Activated T-helper 2 cell treated with anti-CD3 and anti-CD28 coated beads, Interferon-gamma antibody, Interleukin-2, Interleukin-4, amounts not matched to agents 10 μg/mL and 5 μg/mL and 100 μg/mL, durations not matched to agents 14 hours and 24 hours and 36 hours (primary cell): Measurements from ENCODE around the gene UNC93A. TPM values are rescaled to one million over a fixed set of nuclear protein-coding genes. Genes with fewer than 3 reads are reported as not detected.

Experiments used
- DNase-seq: peaks from one replicate; pipeline ENCODE4 v3.0.0; 2021; ENCODE audit warnings: low spot score
- H3K27ac Mint-ChIP-seq: one replicate; pipeline ENCODE4 v1.8.0; 2021; ENCODE audit warnings: mixed read lengths
- H3K27me3 Mint-ChIP-seq: one replicate; pipeline ENCODE4 v1.8.0; 2021; ENCODE audit warnings: low read depth, mixed read lengths
- H3K36me3 Mint-ChIP-seq: one replicate; pipeline ENCODE4 v1.8.0; 2021; ENCODE audit warnings: low read depth, mixed read lengths
- H3K4me1 Mint-ChIP-seq: one replicate; pipeline ENCODE4 v1.8.0; 2021; ENCODE audit warnings: low read depth, mixed read lengths
- H3K4me3 Mint-ChIP-seq: one replicate; pipeline ENCODE4 v1.8.0; 2021; ENCODE audit warnings: low read depth, mild to moderate bottlenecking, moderate library complexity, mixed read lengths
- H3K9me3 Mint-ChIP-seq: one replicate; pipeline ENCODE4 v1.8.0; 2021; ENCODE audit warnings: mixed read lengths
- intact Hi-C: fragments of 100-400 bp; cut with micrococcal nuclease; formaldehyde crosslinking; loops from one replicate; pipeline ENCODE4 v1.15.1; 2023
- total RNA-seq: library from RNA; stranded (reverse); gene quantifications from 2 replicates; pipeline ENCODE4 v1.2.3, GENCODE V29; 2022

Gene UNC93A
- total RNA-seq, 1 donor from 2014 or later, result not detected

GRCh38 chr6:167336844-167337630 is 45.9 kb downstream of the UNC93A start:
- no peaks in the 10 kb centered on the region for H3K36me3 Mint-ChIP-seq
- H3K27ac Mint-ChIP-seq, result no peak overlapping the region
- no peak overlapping the region for H3K4me3 Mint-ChIP-seq
- no peaks in the 10 kb centered on the region for H3K4me1 Mint-ChIP-seq
- H3K27me3 Mint-ChIP-seq, result peaks cover 3% of the 10 kb centered on the region
- DNase-seq, result no peak
- H3K9me3 Mint-ChIP-seq, result no peaks in the 10 kb centered on the region
- intact Hi-C loops, result no loop called here

- H3K4me3 Mint-ChIP-seq, result no peak overlapping the region
- no peak for DNase-seq
- no peaks in the 10 kb centered on the region for H3K9me3 Mint-ChIP-seq
- H3K36me3 Mint-ChIP-seq, result no peaks in the 10 kb centered on the region
- intact Hi-C loops, result no loop called here
- peaks cover 3% of the 10 kb centered on the region for H3K27me3 Mint-ChIP-seq
- H3K27ac Mint-ChIP-seq, result no peak overlapping the region
- no peaks in the 10 kb centered on the region for H3K4me1 Mint-ChIP-seq
Measured at GRCh38 chr6:167337675-167338449, 46.7 kb downstream of the UNC93A start.

- H3K4me3 Mint-ChIP-seq, result no peak overlapping the region
- intact Hi-C loops, result no loop called here
- peaks cover 3% of the 10 kb centered on the region for H3K27me3 Mint-ChIP-seq
- H3K36me3 Mint-ChIP-seq, result no peaks in the 10 kb centered on the region
- no peaks in the 10 kb centered on the region for H3K4me1 Mint-ChIP-seq
- no peak overlapping the region for H3K27ac Mint-ChIP-seq
- DNase-seq, result no peak
- no peaks in the 10 kb centered on the region for H3K9me3 Mint-ChIP-seq
Measured at GRCh38 chr6:167338541-167339117, 47.5 kb downstream of the UNC93A start.

GRCh38 chr6:167341038-167341583 is 50.0 kb downstream of the UNC93A start:
- Mint-ChIP-seq H3K9me3 (no peaks in the 10 kb centered on the region), H3K27me3 (peaks cover 20% of the 10 kb centered on the region), H3K36me3 (no peaks in the 10 kb centered on the region), H3K4me3 (no peak overlapping the region), H3K4me1 (no peaks in the 10 kb centered on the region), H3K27ac (no peak overlapping the region)
- DNase-seq, result no peak
- intact Hi-C loops, result no loop called here

GRCh38 chr6:167341665-167342655 is 50.8 kb downstream of the UNC93A start:
- no peak for DNase-seq
- no peaks in the 10 kb centered on the region for H3K4me1 Mint-ChIP-seq
- no peak overlapping the region for H3K27ac Mint-ChIP-seq
- H3K36me3 Mint-ChIP-seq, result no peaks in the 10 kb centered on the region
- intact Hi-C loops, result no loop called here
- H3K27me3 Mint-ChIP-seq, result peaks cover 22% of the 10 kb centered on the region
- no peak overlapping the region for H3K4me3 Mint-ChIP-seq
- H3K9me3 Mint-ChIP-seq, result no peaks in the 10 kb centered on the region

- peaks cover 27% of the 10 kb centered on the region for H3K27me3 Mint-ChIP-seq
- H3K4me1 Mint-ChIP-seq, result no peaks in the 10 kb centered on the region
- no peak overlapping the region for H3K27ac Mint-ChIP-seq
- no peaks in the 10 kb centered on the region for H3K36me3 Mint-ChIP-seq
- no peak for DNase-seq
- intact Hi-C loops, result no loop called here
- no peaks in the 10 kb centered on the region for H3K9me3 Mint-ChIP-seq
- H3K4me3 Mint-ChIP-seq, result no peak overlapping the region
Measured at GRCh38 chr6:167342879-167343610, 51.9 kb downstream of the UNC93A start.

GRCh38 chr6:167345348-167345747 is 54.2 kb downstream of the UNC93A start:
- intact Hi-C loops, result no loop called here
- no peak for DNase-seq
- H3K4me3 Mint-ChIP-seq, result no peak overlapping the region
- H3K4me1 Mint-ChIP-seq, result peaks cover 6% of the 10 kb centered on the region
- peaks cover 44% of the 10 kb centered on the region for H3K27me3 Mint-ChIP-seq
- no peaks in the 10 kb centered on the region for H3K9me3 Mint-ChIP-seq
- no peak overlapping the region for H3K27ac Mint-ChIP-seq
- no peaks in the 10 kb centered on the region for H3K36me3 Mint-ChIP-seq

GRCh38 chr6:167345960-167346359 is 54.8 kb downstream of the UNC93A start:
- no peak overlapping the region for H3K27ac Mint-ChIP-seq
- peaks cover 7% of the 10 kb centered on the region for H3K4me1 Mint-ChIP-seq
- H3K36me3 Mint-ChIP-seq, result no peaks in the 10 kb centered on the region
- no peak overlapping the region for H3K4me3 Mint-ChIP-seq
- DNase-seq, result no peak
- no peaks in the 10 kb centered on the region for H3K9me3 Mint-ChIP-seq
- H3K27me3 Mint-ChIP-seq, result peaks cover 46% of the 10 kb centered on the region
- intact Hi-C loops, result no loop called here

- no peak for DNase-seq
- H3K4me1 Mint-ChIP-seq, result peaks cover 15% of the 10 kb centered on the region
- peaks cover 46% of the 10 kb centered on the region for H3K27me3 Mint-ChIP-seq
- H3K36me3 Mint-ChIP-seq, result no peaks in the 10 kb centered on the region
- H3K4me3 Mint-ChIP-seq, result no peak overlapping the region
- H3K27ac Mint-ChIP-seq, result no peak overlapping the region
- H3K9me3 Mint-ChIP-seq, result no peaks in the 10 kb centered on the region
- intact Hi-C loops, result no loop called here
Measured at GRCh38 chr6:167347226-167347625, 56.1 kb downstream of the UNC93A start.

- peak overlapping the region; percentile 77 for H3K27ac Mint-ChIP-seq
- no peaks in the 10 kb centered on the region for H3K9me3 Mint-ChIP-seq
- peak overlapping the region; percentile 79 for H3K4me3 Mint-ChIP-seq
- peaks cover 43% of the 10 kb centered on the region for H3K27me3 Mint-ChIP-seq
- H3K36me3 Mint-ChIP-seq, result no peaks in the 10 kb centered on the region
- intact Hi-C loops, result loop anchor here (2.0 to 5.0 kb wide), 3 partner anchors 352 to 723 kb away; partner anchors contain the start of genes CEP43 and RPS6KA2
- DNase-seq, result no peak
- peaks cover 15% of the 10 kb centered on the region for H3K4me1 Mint-ChIP-seq
Measured at GRCh38 chr6:167349631-167350274, 58.6 kb downstream of the UNC93A start.

GRCh38 chr6:167350275-167350696 is 59.2 kb downstream of the UNC93A start:
- peaks cover 37% of the 10 kb centered on the region for H3K27me3 Mint-ChIP-seq
- intact Hi-C loops, result loop anchor here (2.0 to 5.0 kb wide), 3 partner anchors 353 to 723 kb away; partner anchors contain the start of genes CEP43 and RPS6KA2
- DNase-seq, result no peak
- no peaks in the 10 kb centered on the region for H3K9me3 Mint-ChIP-seq
- H3K4me3 Mint-ChIP-seq, result peak overlapping the region; percentile 79
- peaks cover 15% of the 10 kb centered on the region for H3K4me1 Mint-ChIP-seq
- peak overlapping the region; percentile 77 for H3K27ac Mint-ChIP-seq
- no peaks in the 10 kb centered on the region for H3K36me3 Mint-ChIP-seq
